ENCODE results near the gene BCL6. TPM values are rescaled to one million over a fixed set of nuclear protein-coding genes. Genes with fewer than 3 reads are reported as not detected.
A peak's percentile ranks its signal among the peaks of the same experiment; 100 is the strongest.

The BCL6 gene
- total RNA-seq, 2 donors from 2014 or later, result 53.0 to 88.6 TPM

DNA sequence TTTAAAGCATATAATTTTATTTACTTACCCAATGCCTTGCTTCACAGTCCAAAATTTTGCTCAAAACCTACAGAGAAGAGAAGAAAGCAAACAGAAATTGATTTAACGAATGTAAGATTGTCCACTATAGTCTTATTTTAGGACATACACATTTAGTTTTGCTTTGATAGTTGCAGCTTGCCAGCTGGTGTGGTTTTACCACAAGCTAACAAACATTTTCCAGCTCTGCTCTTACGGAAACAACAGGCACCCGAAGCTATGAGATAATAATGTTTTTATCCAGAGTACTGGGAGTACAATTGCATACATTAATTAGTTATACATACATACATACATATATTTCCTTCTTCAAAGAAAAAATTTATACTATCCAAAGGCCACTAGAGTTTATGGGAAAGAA is 10.4 kb downstream of the BCL6 start:
- Histone ChIP-seq H3K36me3 (peaks cover 50% of the 10 kb centered on the region), H3K4me1 (peaks cover 0 to 42% of the 10 kb centered on the region in 2 donors), H3K27me3 (no peaks in the 10 kb centered on the region), H3K4me3 (no peak overlapping the region), H3K27ac (peak overlapping the region; percentile 99), H3K9me3 (no peaks in the 10 kb centered on the region)
- DNase-seq (ENCODE audit: low spot score), result no peak
- TF ChIP-seq, protein P1, sequence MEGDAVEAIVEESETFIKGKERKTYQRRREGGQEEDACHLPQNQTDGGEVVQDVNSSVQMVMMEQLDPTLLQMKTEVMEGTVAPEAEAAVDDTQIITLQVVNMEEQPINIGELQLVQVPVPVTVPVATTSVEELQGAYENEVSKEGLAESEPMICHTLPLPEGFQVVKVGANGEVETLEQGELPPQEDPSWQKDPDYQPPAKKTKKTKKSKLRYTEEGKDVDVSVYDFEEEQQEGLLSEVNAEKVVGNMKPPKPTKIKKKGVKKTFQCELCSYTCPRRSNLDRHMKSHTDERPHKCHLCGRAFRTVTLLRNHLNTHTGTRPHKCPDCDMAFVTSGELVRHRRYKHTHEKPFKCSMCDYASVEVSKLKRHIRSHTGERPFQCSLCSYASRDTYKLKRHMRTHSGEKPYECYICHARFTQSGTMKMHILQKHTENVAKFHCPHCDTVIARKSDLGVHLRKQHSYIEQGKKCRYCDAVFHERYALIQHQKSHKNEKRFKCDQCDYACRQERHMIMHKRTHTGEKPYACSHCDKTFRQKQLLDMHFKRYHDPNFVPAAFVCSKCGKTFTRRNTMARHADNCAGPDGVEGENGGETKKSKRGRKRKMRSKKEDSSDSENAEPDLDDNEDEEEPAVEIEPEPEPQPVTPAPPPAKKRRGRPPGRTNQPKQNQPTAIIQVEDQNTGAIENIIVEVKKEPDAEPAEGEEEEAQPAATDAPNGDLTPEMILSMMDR (IDR thresholded peaks at IDR 0.05), result no peak

DNA sequence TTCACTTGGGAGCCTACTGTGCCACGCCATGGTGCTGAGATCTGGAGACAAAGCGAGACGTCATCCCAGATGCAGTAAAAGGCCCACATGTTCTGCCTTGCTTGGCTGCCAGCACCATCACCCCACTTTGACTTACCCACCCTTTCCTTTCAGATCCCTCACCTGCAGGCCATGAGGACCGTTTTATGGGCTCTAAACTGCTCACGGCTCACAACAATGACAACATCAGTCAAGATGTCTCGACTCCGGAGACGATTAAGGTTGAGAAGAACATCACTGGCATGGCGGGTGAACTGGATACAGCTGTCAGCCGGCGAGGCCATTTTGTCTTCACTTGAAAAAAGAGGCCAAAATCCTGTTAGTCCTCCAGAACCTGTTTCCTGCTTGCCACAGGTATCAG is 11.9 kb downstream of the BCL6 start:
- TF ChIP-seq, protein P1 (IDR thresholded peaks at IDR 0.05), result no peak
- no peaks in the 10 kb centered on the region for H3K27me3 ChIP-seq
- peaks cover 64% of the 10 kb centered on the region for H3K36me3 ChIP-seq
- peaks cover 0 to 37% of the 10 kb centered on the region in 2 donors for H3K4me1 ChIP-seq
- no peak for DNase-seq (ENCODE audit: low spot score)
- H3K27ac ChIP-seq, result no peak overlapping the region
- H3K9me3 ChIP-seq, result no peaks in the 10 kb centered on the region
- no peak overlapping the region for H3K4me3 ChIP-seq

DNA sequence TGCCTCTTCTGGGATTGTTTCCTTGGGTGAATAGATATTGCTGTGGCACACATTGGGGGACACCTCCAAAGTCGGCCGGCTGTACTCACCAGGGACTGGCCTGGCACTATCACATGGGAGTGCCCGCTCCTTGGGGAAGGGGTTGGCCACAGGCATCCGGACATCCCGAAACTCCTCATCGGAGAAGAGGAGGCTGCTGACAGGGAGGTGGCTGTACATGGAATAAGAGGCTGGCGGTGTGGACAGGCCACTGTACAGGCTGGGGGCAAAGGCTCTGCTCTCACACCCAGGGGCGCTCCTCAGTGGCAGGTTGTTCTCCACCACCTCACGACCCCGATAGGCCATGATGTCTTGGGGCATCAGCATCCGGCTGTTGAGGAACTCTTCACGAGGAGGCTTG is 15.7 kb downstream of the BCL6 start:
- TF ChIP-seq, protein P1 (IDR thresholded peaks at IDR 0.05), result no peak
- DNase-seq (ENCODE audit: low spot score), result no peak
- H3K27me3 ChIP-seq, result no peaks in the 10 kb centered on the region
- H3K4me1 ChIP-seq, result peaks cover 0 to 12% of the 10 kb centered on the region in 2 donors
- H3K4me3 ChIP-seq, result no peak overlapping the region
- peaks cover 100% of the 10 kb centered on the region for H3K36me3 ChIP-seq
- H3K9me3 ChIP-seq, result no peaks in the 10 kb centered on the region
- H3K27ac ChIP-seq, result no peak overlapping the region

- no peaks in the 10 kb centered on the region for H3K27me3 ChIP-seq
- H3K36me3 ChIP-seq, result peaks cover 100% of the 10 kb centered on the region
- H3K9me3 ChIP-seq, result no peaks in the 10 kb centered on the region
- TF ChIP-seq, protein P1 (IDR thresholded peaks at IDR 0.05), result no peak
- H3K4me3 ChIP-seq, result no peak overlapping the region
- DNase-seq (ENCODE audit: low spot score), result no peak
- H3K4me1 ChIP-seq, result peaks cover 0 to 11% of the 10 kb centered on the region in 2 donors
- no peak overlapping the region for H3K27ac ChIP-seq
Observed at GRCh38 chr3:187728940-187729583, 16.2 kb downstream of the BCL6 start.

GRCh38 chr3:187728248-187728647 is 17.0 kb downstream of the BCL6 start:
- Histone ChIP-seq H3K9me3 (no peaks in the 10 kb centered on the region), H3K36me3 (peaks cover 100% of the 10 kb centered on the region), H3K27me3 (no peaks in the 10 kb centered on the region), H3K27ac (no peak overlapping the region), H3K4me3 (no peak overlapping the region), H3K4me1 (peaks cover 0 to 11% of the 10 kb centered on the region in 2 donors)
- no peak for DNase-seq (ENCODE audit: low spot score)
- TF ChIP-seq, protein P1 (IDR thresholded peaks at IDR 0.05), result no peak

DNA sequence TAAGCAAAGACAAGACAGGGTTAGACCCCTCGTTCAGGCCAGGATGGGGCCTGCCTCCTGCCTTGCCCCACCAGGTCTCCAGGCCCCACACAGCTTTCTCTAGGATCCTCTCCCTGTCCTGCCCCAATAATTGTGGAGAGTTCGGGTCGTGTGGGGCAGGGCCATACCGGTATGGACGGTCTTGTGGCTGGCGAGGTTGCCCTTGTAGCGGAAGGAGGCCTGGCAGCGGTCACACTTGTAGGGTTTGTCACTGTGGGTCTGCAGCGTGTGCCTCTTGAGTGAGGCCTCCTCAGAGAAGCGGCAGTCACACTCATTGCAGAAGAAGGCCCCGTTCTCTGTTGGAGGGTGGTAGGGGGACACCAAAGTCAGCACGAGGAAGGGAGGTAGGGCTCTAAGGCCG is 18.7 kb downstream of the BCL6 start:
- H3K9me3 ChIP-seq, result no peaks in the 10 kb centered on the region
- peaks cover 100% of the 10 kb centered on the region for H3K36me3 ChIP-seq
- no peak overlapping the region for H3K27ac ChIP-seq
- H3K4me1 ChIP-seq, result peaks cover 0 to 5% of the 10 kb centered on the region in 2 donors
- H3K4me3 ChIP-seq, result no peak overlapping the region
- TF ChIP-seq, protein P1 (IDR thresholded peaks at IDR 0.05), result no peak
- no peak for DNase-seq (ENCODE audit: low spot score)
- H3K27me3 ChIP-seq, result no peaks in the 10 kb centered on the region

All from right atrium auricular region (tissue), 2 donors.